Muscle layer of duodenum (tissue), 2 donors: ENCODE measurements around the gene CRISP1.

Experiments
- H3K27ac ChIP-seq: one replicate; pipeline ENCODE4 v1.7.0; 2013; ENCODE audit warnings: mild to moderate bottlenecking, low read length
- H3K27me3 ChIP-seq: one replicate; pipeline ENCODE4 v1.7.0; 2013; ENCODE audit warnings: low read depth, mild to moderate bottlenecking, control low read depth, low read length
- H3K36me3 ChIP-seq, 2 donors: one replicate each; pipeline ENCODE4 v1.7.0; 2013; ENCODE audit warnings: low read length in 2 of 2, control low read depth in 1 of 2, mild to moderate bottlenecking in 1 of 2; ENCODE audit not compliant: insufficient read depth in 2 of 2, control insufficient read depth in 1 of 2
- H3K4me1 ChIP-seq, 2 donors: one replicate each; pipeline ENCODE4 v1.7.0; 2013; ENCODE audit warnings: low read length in 2 of 2, mild to moderate bottlenecking in 2 of 2, control low read depth in 1 of 2, moderate library complexity in 1 of 2; ENCODE audit not compliant: insufficient read depth in 2 of 2, control insufficient read depth in 1 of 2
- H3K4me3 ChIP-seq, 2 donors: one replicate each; pipeline ENCODE4 v1.7.0; 2013; ENCODE audit warnings: low read length in 2 of 2, low read depth in 1 of 2, mild to moderate bottlenecking in 1 of 2
- H3K9me3 ChIP-seq, 2 donors: one replicate each; pipeline ENCODE4 v1.7.0; 2013; ENCODE audit warnings: low read length in 2 of 2, control low read depth in 1 of 2, mild to moderate bottlenecking in 1 of 2; ENCODE audit not compliant: control insufficient read depth in 1 of 2
- donor health status: healthy.

The CRISP1 gene

DNA sequence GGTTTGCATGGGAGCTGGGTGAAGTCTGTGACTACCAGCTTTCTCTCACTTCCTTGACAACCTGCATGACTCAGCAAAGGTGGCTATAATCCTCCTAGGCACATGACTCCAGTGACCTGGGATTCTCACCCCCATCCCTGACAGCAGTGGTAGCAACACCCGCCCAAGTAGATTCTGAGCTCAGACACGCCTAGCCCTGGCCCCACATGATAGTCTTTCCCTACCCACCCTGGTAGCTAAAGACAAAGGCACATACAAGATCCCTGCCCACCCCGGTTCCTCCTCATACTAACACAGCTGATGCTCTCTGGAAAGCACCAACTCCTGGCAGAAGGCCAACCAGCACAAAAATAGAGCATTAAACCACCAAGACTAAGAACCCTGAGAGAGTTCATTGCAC lies 25.9 kb upstream of the CRISP1 start:
- H3K4me1 ChIP-seq, result no peaks in the 10 kb centered on the region
- H3K4me3 ChIP-seq, result no peak overlapping the region
- H3K9me3 ChIP-seq, result no peaks in the 10 kb centered on the region
- H3K27me3 ChIP-seq, result no peaks in the 10 kb centered on the region
- H3K27ac ChIP-seq, result no peak overlapping the region
- H3K36me3 ChIP-seq, result no peaks in the 10 kb centered on the region

GRCh38 chr6:49890988-49891387 lies 24.7 kb upstream of the CRISP1 start:
- Histone ChIP-seq H3K9me3 (no peaks in the 10 kb centered on the region), H3K36me3 (no peaks in the 10 kb centered on the region), H3K4me1 (no peaks in the 10 kb centered on the region), H3K27ac (no peak overlapping the region), H3K27me3 (no peaks in the 10 kb centered on the region), H3K4me3 (no peak overlapping the region)

GRCh38 chr6:49888742-49889431 lies 22.6 kb upstream of the CRISP1 start:
- H3K9me3 ChIP-seq, result no peaks in the 10 kb centered on the region
- H3K27ac ChIP-seq, result no peak overlapping the region

DNA sequence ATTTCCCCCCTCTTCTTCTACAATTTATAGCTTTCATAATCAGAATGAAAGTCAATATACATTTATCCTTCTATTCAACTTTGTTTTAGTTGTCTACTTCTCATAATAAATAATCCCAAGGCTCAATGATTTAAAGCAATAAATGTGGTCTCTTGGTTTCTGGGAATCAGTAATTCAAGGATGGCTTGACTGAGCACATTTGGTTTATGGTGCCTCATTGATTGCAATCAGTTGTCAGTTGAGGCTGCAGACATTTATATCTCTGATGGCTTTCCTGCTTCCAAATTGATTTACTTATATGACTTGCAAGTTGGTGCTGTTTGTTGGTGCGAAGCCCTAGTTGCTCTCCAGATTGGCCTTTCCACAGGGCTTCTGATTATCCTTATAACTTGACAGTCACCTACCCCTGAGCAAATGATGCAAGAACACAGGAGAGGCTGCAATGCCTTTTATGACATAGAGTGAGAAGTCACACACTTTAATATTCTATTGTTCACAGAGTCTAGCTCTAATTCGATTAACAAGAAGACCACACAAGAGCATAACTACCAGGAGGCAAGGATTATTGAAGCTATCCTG lies 2.7 kb upstream of the CRISP1 start:
- Histone ChIP-seq H3K27me3 (no peaks in the 10 kb centered on the region), H3K9me3 (no peaks in the 10 kb centered on the region), H3K27ac (no peak overlapping the region), H3K36me3 (no peaks in the 10 kb centered on the region), H3K4me3 (no peak overlapping the region), H3K4me1 (no peaks in the 10 kb centered on the region)

More at GRCh38 chr6:49888742-49889431, 22.6 kb upstream of the CRISP1 start:
- Histone ChIP-seq H3K36me3 (no peaks in the 10 kb centered on the region), H3K4me3 (no peak overlapping the region), H3K27me3 (no peaks in the 10 kb centered on the region), H3K4me1 (no peaks in the 10 kb centered on the region)

DNA sequence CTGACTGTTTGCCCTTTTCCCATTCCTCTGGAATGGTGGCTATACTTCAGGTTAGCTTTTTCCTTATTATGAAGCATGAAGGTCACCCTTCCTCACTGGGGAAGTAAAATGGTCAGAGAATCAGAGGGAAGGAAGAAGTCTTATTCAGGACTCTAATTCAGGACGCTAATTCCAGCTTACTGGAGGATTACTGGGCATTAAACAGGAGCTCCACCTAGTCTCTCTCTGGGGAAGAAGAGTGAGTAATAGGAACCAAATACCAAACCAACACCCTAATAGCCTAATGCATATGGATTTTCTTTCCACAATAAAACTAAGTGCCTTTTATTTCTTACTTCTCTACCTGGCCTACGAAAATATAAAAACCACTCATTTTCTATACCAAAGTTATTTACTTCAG lies 10.1 kb downstream of the CRISP1 start:
- H3K4me3 ChIP-seq, result no peak overlapping the region
- H3K27ac ChIP-seq, result no peak overlapping the region

DNA sequence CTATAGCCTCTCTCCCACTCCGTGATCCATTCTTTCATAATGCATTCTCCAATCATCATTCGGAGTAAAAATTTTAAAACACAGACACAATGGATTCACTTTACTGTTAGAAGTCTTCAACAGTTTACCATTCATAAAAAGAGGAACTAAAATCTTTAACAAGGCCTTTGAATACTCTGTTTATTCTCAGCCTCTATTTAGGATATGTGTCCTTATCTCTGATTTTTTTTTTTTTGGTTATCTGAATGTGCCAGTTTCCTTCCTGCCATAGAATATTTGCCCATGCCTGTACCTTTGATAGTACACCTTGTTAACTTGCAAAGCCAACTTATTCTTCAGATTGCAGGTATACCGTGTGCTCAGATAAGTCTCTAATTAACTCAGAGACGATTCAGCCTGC lies 11.1 kb downstream of the CRISP1 start:
- Histone ChIP-seq H3K4me3 (no peak overlapping the region), H3K4me1 (no peaks in the 10 kb centered on the region), H3K27me3 (no peaks in the 10 kb centered on the region), H3K36me3 (no peaks in the 10 kb centered on the region), H3K27ac (no peak overlapping the region), H3K9me3 (no peaks in the 10 kb centered on the region)

More for the DNA sequence above, 10.1 kb downstream of the CRISP1 start:
- H3K27me3 ChIP-seq, result no peaks in the 10 kb centered on the region
- no peaks in the 10 kb centered on the region for H3K4me1 ChIP-seq
- no peaks in the 10 kb centered on the region for H3K36me3 ChIP-seq
- no peaks in the 10 kb centered on the region for H3K9me3 ChIP-seq

- H3K27me3 ChIP-seq, result no peaks in the 10 kb centered on the region
- H3K4me1 ChIP-seq, result no peaks in the 10 kb centered on the region
- no peaks in the 10 kb centered on the region for H3K36me3 ChIP-seq
- no peaks in the 10 kb centered on the region for H3K9me3 ChIP-seq
- no peak overlapping the region for H3K27ac ChIP-seq
- no peak overlapping the region for H3K4me3 ChIP-seq
Observed at GRCh38 chr6:49852975-49853374, 13.4 kb downstream of the CRISP1 start.

- Histone ChIP-seq H3K27me3 (no peaks in the 10 kb centered on the region), H3K27ac (no peak overlapping the region), H3K36me3 (no peaks in the 10 kb centered on the region), H3K4me3 (no peak overlapping the region), H3K9me3 (no peaks in the 10 kb centered on the region), H3K4me1 (no peaks in the 10 kb centered on the region)
Observed at GRCh38 chr6:49849213-49849907, 17.0 kb downstream of the CRISP1 start.

GRCh38 chr6:49847673-49848072 lies 18.7 kb downstream of the CRISP1 start:
- Histone ChIP-seq H3K36me3 (no peaks in the 10 kb centered on the region), H3K27me3 (no peaks in the 10 kb centered on the region), H3K27ac (no peak overlapping the region), H3K9me3 (no peaks in the 10 kb centered on the region), H3K4me1 (no peaks in the 10 kb centered on the region), H3K4me3 (no peak overlapping the region)

- Histone ChIP-seq H3K9me3 (no peaks in the 10 kb centered on the region), H3K27me3 (no peaks in the 10 kb centered on the region), H3K27ac (no peak overlapping the region), H3K4me3 (no peak overlapping the region), H3K4me1 (no peaks in the 10 kb centered on the region), H3K36me3 (no peaks in the 10 kb centered on the region)
Observed at GRCh38 chr6:49847014-49847413, 19.3 kb downstream of the CRISP1 start.

DNA sequence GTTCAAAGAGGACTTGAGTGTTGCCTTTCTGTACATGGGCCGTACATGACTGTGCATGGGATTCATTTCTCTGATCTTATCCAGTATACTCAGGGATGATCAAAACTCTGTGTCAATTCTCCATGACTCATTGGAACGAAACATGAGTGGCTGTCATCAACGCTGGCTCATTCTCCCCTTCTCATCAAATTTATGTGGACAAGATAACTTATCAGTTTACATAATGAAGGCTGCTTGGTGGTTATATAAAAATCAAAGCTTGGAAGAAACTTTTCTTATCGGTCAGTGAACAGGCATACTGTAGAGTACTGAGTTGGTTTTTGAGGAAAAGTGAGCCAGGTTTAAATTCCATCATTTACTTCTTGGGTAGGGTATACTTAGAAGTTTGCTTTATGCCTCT lies 24.9 kb downstream of the CRISP1 start:
- no peak overlapping the region for H3K4me3 ChIP-seq
- H3K36me3 ChIP-seq, result no peaks in the 10 kb centered on the region
- no peak overlapping the region for H3K27ac ChIP-seq
- no peaks in the 10 kb centered on the region for H3K4me1 ChIP-seq
- H3K9me3 ChIP-seq, result no peaks in the 10 kb centered on the region
- H3K27me3 ChIP-seq, result no peaks in the 10 kb centered on the region
